Measurements from ENCODE around the gene NOC4L. TPM values are rescaled to one million over a fixed set of nuclear protein-coding genes. Genes with fewer than 3 reads are reported as not detected.

Gene NOC4L
- total RNA-seq, 1 experiment from 2014 or later: 36.5 TPM

DNA sequence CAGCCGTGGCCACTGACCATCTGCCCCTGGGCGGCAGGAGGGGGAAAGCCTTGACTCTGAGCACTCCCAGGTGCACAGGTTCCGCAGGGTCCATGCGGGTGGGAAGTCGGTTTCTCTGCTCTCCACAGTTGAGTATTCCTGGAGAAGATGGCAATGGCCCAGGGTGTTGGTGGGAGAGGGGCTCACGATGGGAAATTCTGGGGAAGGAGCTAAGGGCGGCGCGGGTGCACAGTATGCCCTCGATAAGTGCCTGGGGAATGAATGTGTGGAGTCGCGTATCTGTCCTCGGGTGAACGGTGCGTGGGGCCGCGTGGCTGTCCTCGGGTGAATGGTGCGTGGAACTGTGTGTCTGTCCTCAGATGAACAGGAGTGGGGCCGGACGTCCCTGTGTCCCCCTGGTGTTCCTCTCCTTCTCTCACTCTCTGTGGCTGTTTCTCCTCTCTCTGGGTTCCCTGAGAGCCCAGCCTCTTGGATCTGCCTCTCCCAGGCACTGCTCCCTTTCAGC lies 38.0 kb downstream of the NOC4L start:
- Mint-ChIP-seq H3K27ac (no peak overlapping the region; a peak in 1 of 7 replicates), H3K4me1 (peaks cover 8 to 9% of the 10 kb centered on the region in 2 experiments), H3K4me3 (no peak overlapping the region), H3K36me3 (ENCODE audit: insufficient read depth in 1 of 3, low read depth in 3 of 3) (no peaks in the 10 kb centered on the region; a peak in 1 of 7 replicates), H3K9me3 (peaks cover 3 to 7% of the 10 kb centered on the region in 2 experiments; a peak in 2 of 5 replicates), H3K27me3 (ENCODE audit: low read depth) (peaks cover 91% of the 10 kb centered on the region)
- H3K79me2 ChIP-seq (ENCODE audit: insufficient read depth, low read length): no peaks in the 10 kb centered on the region
- WGBS (ENCODE audit: extremely low coverage, insufficient read length, low lambda C conversion rate): no CpG with 5 or more reads among the region's 21 CpGs
- H3K79me1 ChIP-seq (ENCODE audit: insufficient read depth, low read depth, low read length, poor library complexity, severe bottlenecking): no peaks in the 10 kb centered on the region
- H3K27me3 ChIP-seq (ENCODE audit: insufficient read depth, low read length): peaks cover 2% of the 10 kb centered on the region; the same call in 1 of the 2 replicates
- no peak overlapping the region for H3K9ac ChIP-seq (ENCODE audit: extremely low read depth, insufficient read length, low read length)
- DNase-seq: no peak
- TF ChIP-seq, protein P1, sequence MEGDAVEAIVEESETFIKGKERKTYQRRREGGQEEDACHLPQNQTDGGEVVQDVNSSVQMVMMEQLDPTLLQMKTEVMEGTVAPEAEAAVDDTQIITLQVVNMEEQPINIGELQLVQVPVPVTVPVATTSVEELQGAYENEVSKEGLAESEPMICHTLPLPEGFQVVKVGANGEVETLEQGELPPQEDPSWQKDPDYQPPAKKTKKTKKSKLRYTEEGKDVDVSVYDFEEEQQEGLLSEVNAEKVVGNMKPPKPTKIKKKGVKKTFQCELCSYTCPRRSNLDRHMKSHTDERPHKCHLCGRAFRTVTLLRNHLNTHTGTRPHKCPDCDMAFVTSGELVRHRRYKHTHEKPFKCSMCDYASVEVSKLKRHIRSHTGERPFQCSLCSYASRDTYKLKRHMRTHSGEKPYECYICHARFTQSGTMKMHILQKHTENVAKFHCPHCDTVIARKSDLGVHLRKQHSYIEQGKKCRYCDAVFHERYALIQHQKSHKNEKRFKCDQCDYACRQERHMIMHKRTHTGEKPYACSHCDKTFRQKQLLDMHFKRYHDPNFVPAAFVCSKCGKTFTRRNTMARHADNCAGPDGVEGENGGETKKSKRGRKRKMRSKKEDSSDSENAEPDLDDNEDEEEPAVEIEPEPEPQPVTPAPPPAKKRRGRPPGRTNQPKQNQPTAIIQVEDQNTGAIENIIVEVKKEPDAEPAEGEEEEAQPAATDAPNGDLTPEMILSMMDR (conservative IDR thresholded peaks at IDR 0.05): no peak
- H3K4me2 ChIP-seq (ENCODE audit: insufficient read depth, insufficient read length, low read length): no peak overlapping the region
- no peak overlapping the region for H3T11ph ChIP-seq (ENCODE audit: low read length)
- no peaks in the 10 kb centered on the region for H3K9me3 ChIP-seq (ENCODE audit: control insufficient read depth, low read depth, low read length)
- H3K4me1 ChIP-seq (ENCODE audit: insufficient read depth, low read length): no peaks in the 10 kb centered on the region
- no peak overlapping the region for H2AK5ac ChIP-seq (ENCODE audit: insufficient read length, low read length)
- no peak overlapping the region for H4K5ac ChIP-seq (ENCODE audit: insufficient read length, low read depth, low read length)
- peaks cover 3% of the 10 kb centered on the region for H4K20me1 ChIP-seq (ENCODE audit: control insufficient read depth, insufficient read depth, insufficient read length)
- H2BK5ac ChIP-seq (ENCODE audit: insufficient read length, low read length): no peak overlapping the region
- H2AFZ ChIP-seq (ENCODE audit: low read length): no peak overlapping the region
- no peak overlapping the region for H2BK12ac ChIP-seq (ENCODE audit: insufficient read length, low read depth, low read length)
- no peak overlapping the region for H3K56ac ChIP-seq (ENCODE audit: insufficient read length, low read depth, low read length)
- no peak overlapping the region; the same call in 1 of the 2 replicates for H3K14ac ChIP-seq (ENCODE audit: insufficient read depth, low read length)
- H3K23me2 ChIP-seq (ENCODE audit: insufficient read length, low read depth, low read length, poor library complexity, severe bottlenecking): no peaks in the 10 kb centered on the region
- no peak overlapping the region for H2BK120ac ChIP-seq (ENCODE audit: low read depth, low read length, poor library complexity, severe bottlenecking)
- H3K4ac ChIP-seq (ENCODE audit: low read depth, low read length): no peak overlapping the region
- no peak overlapping the region for H3K27ac ChIP-seq (ENCODE audit: insufficient read length, low read depth, low read length)
- H4K8ac ChIP-seq (replicated peaks; ENCODE audit: insufficient read length, low read depth, low read length): no peak overlapping the region
- H2BK15ac ChIP-seq (ENCODE audit: low read depth, low read length): no peak overlapping the region
- H2BK20ac ChIP-seq (ENCODE audit: low read depth, low read length, poor library complexity, severe bottlenecking): no peak overlapping the region
- no peak overlapping the region for H4K91ac ChIP-seq (ENCODE audit: insufficient read length, low read depth, low read length)
- H3K18ac ChIP-seq (ENCODE audit: insufficient read length, low read depth, low read length): no peak overlapping the region
- H3K23ac ChIP-seq (ENCODE audit: insufficient read length, low read depth, low read length): no peak overlapping the region
